Measurements from ENCODE around the gene DDX25.

DDX25 gene

GRCh38 chr11:125930076-125930450, 25.8 kb downstream of the DDX25 start:
- no peak overlapping the region for H3K9ac ChIP-seq (ENCODE audit: low read depth, low read length)
- H3K4me3 ChIP-seq (ENCODE audit: low read depth, low read length): no peak overlapping the region
- no peaks in the 10 kb centered on the region for H3K27me3 ChIP-seq (ENCODE audit: control insufficient read depth, insufficient read depth, low read length)
- H3K4me1 ChIP-seq (ENCODE audit: control insufficient read depth, insufficient read depth, low read length): peaks cover 11% of the 10 kb centered on the region
- H3K36me3 ChIP-seq (ENCODE audit: control insufficient read depth, insufficient read depth, low read length): no peaks in the 10 kb centered on the region
- H3K9me3 ChIP-seq (ENCODE audit: control insufficient read depth, insufficient read depth, low read length): no peaks in the 10 kb centered on the region

GRCh38 chr11:125931116-125931515, 26.8 kb downstream of the DDX25 start:
- no peak overlapping the region for H3K9ac ChIP-seq (ENCODE audit: low read depth, low read length)
- H3K27me3 ChIP-seq (ENCODE audit: control insufficient read depth, insufficient read depth, low read length): no peaks in the 10 kb centered on the region
- peaks cover 9% of the 10 kb centered on the region for H3K4me1 ChIP-seq (ENCODE audit: control insufficient read depth, insufficient read depth, low read length)
- H3K36me3 ChIP-seq (ENCODE audit: control insufficient read depth, insufficient read depth, low read length): no peaks in the 10 kb centered on the region
- no peak overlapping the region for H3K4me3 ChIP-seq (ENCODE audit: low read depth, low read length)
- H3K9me3 ChIP-seq (ENCODE audit: control insufficient read depth, insufficient read depth, low read length): no peaks in the 10 kb centered on the region

GRCh38 chr11:125931668-125932067, 27.4 kb downstream of the DDX25 start:
- Histone ChIP-seq H3K4me3 (ENCODE audit: low read depth, low read length) (no peak overlapping the region), H3K9ac (ENCODE audit: low read depth, low read length) (no peak overlapping the region), H3K27me3 (ENCODE audit: control insufficient read depth, insufficient read depth, low read length) (no peaks in the 10 kb centered on the region), H3K4me1 (ENCODE audit: control insufficient read depth, insufficient read depth, low read length) (peaks cover 9% of the 10 kb centered on the region), H3K9me3 (ENCODE audit: control insufficient read depth, insufficient read depth, low read length) (no peaks in the 10 kb centered on the region), H3K36me3 (ENCODE audit: control insufficient read depth, insufficient read depth, low read length) (no peaks in the 10 kb centered on the region)

GRCh38 chr11:125932301-125932700, 28.0 kb downstream of the DDX25 start:
- Histone ChIP-seq H3K4me3 (ENCODE audit: low read depth, low read length) (no peak overlapping the region), H3K27me3 (ENCODE audit: control insufficient read depth, insufficient read depth, low read length) (no peaks in the 10 kb centered on the region), H3K4me1 (ENCODE audit: control insufficient read depth, insufficient read depth, low read length) (peaks cover 9% of the 10 kb centered on the region), H3K36me3 (ENCODE audit: control insufficient read depth, insufficient read depth, low read length) (no peaks in the 10 kb centered on the region), H3K9ac (ENCODE audit: low read depth, low read length) (no peak overlapping the region), H3K9me3 (ENCODE audit: control insufficient read depth, insufficient read depth, low read length) (no peaks in the 10 kb centered on the region)

- no peak overlapping the region for H3K4me3 ChIP-seq (ENCODE audit: low read depth, low read length)
- no peaks in the 10 kb centered on the region for H3K36me3 ChIP-seq (ENCODE audit: control insufficient read depth, insufficient read depth, low read length)
- no peak overlapping the region for H3K9ac ChIP-seq (ENCODE audit: low read depth, low read length)
- no peaks in the 10 kb centered on the region for H3K9me3 ChIP-seq (ENCODE audit: control insufficient read depth, insufficient read depth, low read length)
- no peaks in the 10 kb centered on the region for H3K27me3 ChIP-seq (ENCODE audit: control insufficient read depth, insufficient read depth, low read length)
- peaks cover 9% of the 10 kb centered on the region for H3K4me1 ChIP-seq (ENCODE audit: control insufficient read depth, insufficient read depth, low read length)
Measured at GRCh38 chr11:125933030-125933813, 28.9 kb downstream of the DDX25 start.

- H3K4me3 ChIP-seq (ENCODE audit: low read depth, low read length): no peak overlapping the region
- H3K9me3 ChIP-seq (ENCODE audit: control insufficient read depth, insufficient read depth, low read length): no peaks in the 10 kb centered on the region
- peaks cover 9% of the 10 kb centered on the region for H3K4me1 ChIP-seq (ENCODE audit: control insufficient read depth, insufficient read depth, low read length)
- no peak overlapping the region for H3K9ac ChIP-seq (ENCODE audit: low read depth, low read length)
- no peaks in the 10 kb centered on the region for H3K36me3 ChIP-seq (ENCODE audit: control insufficient read depth, insufficient read depth, low read length)
- H3K27me3 ChIP-seq (ENCODE audit: control insufficient read depth, insufficient read depth, low read length): no peaks in the 10 kb centered on the region
Measured at GRCh38 chr11:125934473-125934872, 30.2 kb downstream of the DDX25 start.

GRCh38 chr11:125935056-125935455, 30.7 kb downstream of the DDX25 start:
- no peak overlapping the region for H3K4me3 ChIP-seq (ENCODE audit: low read depth, low read length)
- no peaks in the 10 kb centered on the region for H3K36me3 ChIP-seq (ENCODE audit: control insufficient read depth, insufficient read depth, low read length)
- no peaks in the 10 kb centered on the region for H3K9me3 ChIP-seq (ENCODE audit: control insufficient read depth, insufficient read depth, low read length)
- H3K4me1 ChIP-seq (ENCODE audit: control insufficient read depth, insufficient read depth, low read length): peaks cover 9% of the 10 kb centered on the region
- H3K9ac ChIP-seq (ENCODE audit: low read depth, low read length): no peak overlapping the region
- no peaks in the 10 kb centered on the region for H3K27me3 ChIP-seq (ENCODE audit: control insufficient read depth, insufficient read depth, low read length)

- Histone ChIP-seq H3K27me3 (ENCODE audit: control insufficient read depth, insufficient read depth, low read length) (no peaks in the 10 kb centered on the region), H3K9ac (ENCODE audit: low read depth, low read length) (no peak overlapping the region), H3K4me3 (ENCODE audit: low read depth, low read length) (no peak overlapping the region), H3K9me3 (ENCODE audit: control insufficient read depth, insufficient read depth, low read length) (no peaks in the 10 kb centered on the region), H3K36me3 (ENCODE audit: control insufficient read depth, insufficient read depth, low read length) (no peaks in the 10 kb centered on the region), H3K4me1 (ENCODE audit: control insufficient read depth, insufficient read depth, low read length) (peaks cover 9% of the 10 kb centered on the region)
Measured at GRCh38 chr11:125935618-125936199, 31.4 kb downstream of the DDX25 start.

- no peaks in the 10 kb centered on the region for H3K9me3 ChIP-seq (ENCODE audit: control insufficient read depth, insufficient read depth, low read length)
- H3K4me1 ChIP-seq (ENCODE audit: control insufficient read depth, insufficient read depth, low read length): peaks cover 12% of the 10 kb centered on the region
- no peak overlapping the region for H3K9ac ChIP-seq (ENCODE audit: low read depth, low read length)
- H3K36me3 ChIP-seq (ENCODE audit: control insufficient read depth, insufficient read depth, low read length): no peaks in the 10 kb centered on the region
- H3K27me3 ChIP-seq (ENCODE audit: control insufficient read depth, insufficient read depth, low read length): no peaks in the 10 kb centered on the region
- H3K4me3 ChIP-seq (ENCODE audit: low read depth, low read length): no peak overlapping the region
Measured at GRCh38 chr11:125938418-125938817, 34.1 kb downstream of the DDX25 start.

- H3K36me3 ChIP-seq (ENCODE audit: control insufficient read depth, insufficient read depth, low read length): no peaks in the 10 kb centered on the region
- no peak overlapping the region for H3K9ac ChIP-seq (ENCODE audit: low read depth, low read length)
- H3K4me3 ChIP-seq (ENCODE audit: low read depth, low read length): no peak overlapping the region
- no peaks in the 10 kb centered on the region for H3K9me3 ChIP-seq (ENCODE audit: control insufficient read depth, insufficient read depth, low read length)
- H3K4me1 ChIP-seq (ENCODE audit: control insufficient read depth, insufficient read depth, low read length): peaks cover 9% of the 10 kb centered on the region
- H3K27me3 ChIP-seq (ENCODE audit: control insufficient read depth, insufficient read depth, low read length): no peaks in the 10 kb centered on the region
Measured at GRCh38 chr11:125939081-125939521, 34.8 kb downstream of the DDX25 start.

- Histone ChIP-seq H3K9me3 (ENCODE audit: control insufficient read depth, insufficient read depth, low read length) (no peaks in the 10 kb centered on the region), H3K9ac (ENCODE audit: low read depth, low read length) (no peak overlapping the region), H3K27me3 (ENCODE audit: control insufficient read depth, insufficient read depth, low read length) (no peaks in the 10 kb centered on the region), H3K36me3 (ENCODE audit: control insufficient read depth, insufficient read depth, low read length) (no peaks in the 10 kb centered on the region), H3K4me3 (ENCODE audit: low read depth, low read length) (no peak overlapping the region), H3K4me1 (ENCODE audit: control insufficient read depth, insufficient read depth, low read length) (peaks cover 9% of the 10 kb centered on the region)
Measured at GRCh38 chr11:125940145-125940544, 35.8 kb downstream of the DDX25 start.

- Histone ChIP-seq H3K27me3 (ENCODE audit: control insufficient read depth, insufficient read depth, low read length) (no peaks in the 10 kb centered on the region), H3K9me3 (ENCODE audit: control insufficient read depth, insufficient read depth, low read length) (no peaks in the 10 kb centered on the region), H3K36me3 (ENCODE audit: control insufficient read depth, insufficient read depth, low read length) (no peaks in the 10 kb centered on the region), H3K4me3 (ENCODE audit: low read depth, low read length) (no peak overlapping the region), H3K9ac (ENCODE audit: low read depth, low read length) (no peak overlapping the region), H3K4me1 (ENCODE audit: control insufficient read depth, insufficient read depth, low read length) (peaks cover 9% of the 10 kb centered on the region)
Measured at GRCh38 chr11:125941267-125941618, 36.9 kb downstream of the DDX25 start.
